Osteoblast (primary cell): ENCODE data around the gene WFDC9. TPM values are rescaled to one million over a fixed set of nuclear protein-coding genes. Genes with fewer than 3 reads are reported as not detected.
A peak's percentile ranks its signal among the peaks of the same experiment; 100 is the strongest.
"Not testable (repeated sequence)": the region's sequence is repeated elsewhere in the genome, so short reads cannot be mapped to it uniquely, and the experiment has no call there.

Experiments used
- DNase-seq: peaks from one replicate; pipeline ENCODE4 v3.0.0; 2011; ENCODE audit warnings: low spot score, mixed read lengths; ENCODE audit not compliant: insufficient read length; ENCODE audit errors: missing footprints
- H2AFZ ChIP-seq: 2 replicates; pipeline ENCODE4 v1.6.0; 2011; ENCODE audit warnings: mild to moderate bottlenecking, low read length
- H3K27ac ChIP-seq: 2 replicates; pipeline ENCODE4 v1.5.1; 2011; ENCODE audit warnings: mild to moderate bottlenecking, low read depth, low read length, moderate library complexity
- H3K27me3 ChIP-seq: 2 replicates; pipeline ENCODE4 v1.6.0; 2012; ENCODE audit warnings: mild to moderate bottlenecking, control low read depth, inconsistent platforms, low read length, moderate library complexity; ENCODE audit not compliant: insufficient read depth
- H3K36me3 ChIP-seq: 2 replicates; pipeline ENCODE4 v1.5.1; 2011; ENCODE audit warnings: mild to moderate bottlenecking, low read length, control low read depth, moderate library complexity; ENCODE audit not compliant: insufficient read depth
- H3K4me1 ChIP-seq: 2 replicates; pipeline ENCODE4 v1.5.1; 2011; ENCODE audit warnings: mild to moderate bottlenecking, low read length, control low read depth, moderate library complexity; ENCODE audit not compliant: insufficient read depth
- H3K4me2 ChIP-seq: 2 replicates; pipeline ENCODE4 v1.6.0; 2011; ENCODE audit warnings: mild to moderate bottlenecking, low read length; ENCODE audit not compliant: insufficient read depth
- H3K4me3 ChIP-seq: fragments of 200-600 bp; sonication (generic); 3 replicates; pipeline ENCODE4 v1.5.1; 2012; ENCODE audit warnings: mild to moderate bottlenecking, low read length, inconsistent platforms; ENCODE audit not compliant: insufficient read depth
- H3K79me2 ChIP-seq: 2 replicates; pipeline ENCODE4 v1.6.0; 2012; ENCODE audit warnings: mild to moderate bottlenecking, low read length, control low read depth, inconsistent platforms; ENCODE audit not compliant: insufficient read depth
- H3K9me3 ChIP-seq: 2 replicates; pipeline ENCODE4 v1.5.1; 2011; ENCODE audit warnings: low read depth, low read length, control low read depth
- H4K20me1 ChIP-seq: 2 replicates; pipeline ENCODE4 v1.6.0; 2012; ENCODE audit warnings: mild to moderate bottlenecking, low read length, control low read depth; ENCODE audit not compliant: insufficient read depth
- total RNA-seq: library from RNA; depleted of rRNA; stranded (reverse); fragments of >200 nt; gene quantifications from 2 replicates; pipeline ENCODE4 v1.2.3, GENCODE V29; 2012
- TF ChIP-seq, protein P1 (sequence below): IDR thresholded peaks from 2 replicates; pipeline ENCODE4 v1.5.1; 2011; ENCODE audit warnings: mild to moderate bottlenecking, low read depth, low read length, moderate library complexity; ENCODE audit errors: extremely low read depth

WFDC9 gene
- total RNA-seq, 1 donor, result not detected

DNA sequence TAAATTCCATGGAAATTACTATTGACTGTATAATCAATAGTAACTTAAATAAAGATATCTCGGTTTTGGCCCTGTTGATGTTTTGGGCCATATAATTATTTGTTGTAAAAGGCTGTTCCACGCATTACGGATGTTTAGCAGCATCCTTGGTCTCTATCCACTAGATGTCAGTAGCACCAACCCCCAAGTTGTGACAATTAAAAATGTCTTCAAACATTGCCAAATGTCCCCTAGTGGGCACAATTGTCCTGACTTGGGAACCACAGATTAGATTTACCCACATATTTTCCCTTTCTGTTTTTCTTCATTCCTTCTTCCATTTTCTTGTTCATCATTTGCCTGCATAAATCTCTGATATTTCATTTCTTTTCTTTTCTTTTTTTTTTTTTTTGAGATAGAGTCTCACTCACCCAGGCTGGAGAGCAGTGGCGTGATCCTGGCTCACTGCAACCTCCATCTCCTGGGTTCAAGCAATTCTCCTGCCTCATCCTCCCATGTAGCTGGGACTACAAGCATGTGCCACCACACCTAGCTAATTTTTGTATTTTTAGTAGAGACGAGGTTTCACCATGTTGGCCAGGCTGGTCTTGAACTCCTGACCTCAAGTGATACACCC lies 38.4 kb downstream of the WFDC9 start:
- DNase-seq, result peak; percentile 65
- no peaks in the 10 kb centered on the region for H3K9me3 ChIP-seq
- H3K4me2 ChIP-seq, result no peak overlapping the region
- no peaks in the 10 kb centered on the region for H3K4me1 ChIP-seq
- H3K27me3 ChIP-seq, result peaks cover 10% of the 10 kb centered on the region
- H3K79me2 ChIP-seq, result no peaks in the 10 kb centered on the region
- TF ChIP-seq, protein P1, sequence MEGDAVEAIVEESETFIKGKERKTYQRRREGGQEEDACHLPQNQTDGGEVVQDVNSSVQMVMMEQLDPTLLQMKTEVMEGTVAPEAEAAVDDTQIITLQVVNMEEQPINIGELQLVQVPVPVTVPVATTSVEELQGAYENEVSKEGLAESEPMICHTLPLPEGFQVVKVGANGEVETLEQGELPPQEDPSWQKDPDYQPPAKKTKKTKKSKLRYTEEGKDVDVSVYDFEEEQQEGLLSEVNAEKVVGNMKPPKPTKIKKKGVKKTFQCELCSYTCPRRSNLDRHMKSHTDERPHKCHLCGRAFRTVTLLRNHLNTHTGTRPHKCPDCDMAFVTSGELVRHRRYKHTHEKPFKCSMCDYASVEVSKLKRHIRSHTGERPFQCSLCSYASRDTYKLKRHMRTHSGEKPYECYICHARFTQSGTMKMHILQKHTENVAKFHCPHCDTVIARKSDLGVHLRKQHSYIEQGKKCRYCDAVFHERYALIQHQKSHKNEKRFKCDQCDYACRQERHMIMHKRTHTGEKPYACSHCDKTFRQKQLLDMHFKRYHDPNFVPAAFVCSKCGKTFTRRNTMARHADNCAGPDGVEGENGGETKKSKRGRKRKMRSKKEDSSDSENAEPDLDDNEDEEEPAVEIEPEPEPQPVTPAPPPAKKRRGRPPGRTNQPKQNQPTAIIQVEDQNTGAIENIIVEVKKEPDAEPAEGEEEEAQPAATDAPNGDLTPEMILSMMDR, result peak; percentile 83
- H3K36me3 ChIP-seq, result no peaks in the 10 kb centered on the region
- H3K4me3 ChIP-seq, result no peak overlapping the region
- H2AFZ ChIP-seq, result no peak overlapping the region
- no peaks in the 10 kb centered on the region for H4K20me1 ChIP-seq
- no peak overlapping the region for H3K27ac ChIP-seq

DNA sequence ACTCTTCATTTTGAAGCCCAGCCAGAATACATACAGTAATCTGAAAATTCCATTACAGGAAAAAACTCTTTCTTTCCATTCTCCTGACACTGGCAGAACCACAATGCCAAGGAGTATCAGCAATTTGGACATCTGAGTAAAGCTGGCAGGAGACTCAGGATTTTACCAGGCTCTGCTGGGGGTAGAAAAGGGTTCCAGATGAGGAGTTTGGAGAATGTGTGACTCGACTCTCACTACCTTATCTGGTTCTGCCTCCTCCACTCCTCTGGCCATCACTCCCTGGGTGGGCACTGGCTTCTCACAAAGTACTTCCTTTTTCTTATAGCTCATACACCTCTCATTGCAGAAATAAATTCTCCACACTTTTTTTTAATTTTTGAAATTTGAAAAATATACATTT lies 41.4 kb downstream of the WFDC9 start:
- Histone ChIP-seq H2AFZ (no peak overlapping the region), H4K20me1 (no peaks in the 10 kb centered on the region), H3K4me1 (no peaks in the 10 kb centered on the region), H3K27ac (no peak overlapping the region), H3K36me3 (no peaks in the 10 kb centered on the region), H3K79me2 (no peaks in the 10 kb centered on the region), H3K4me2 (no peak overlapping the region), H3K9me3 (no peaks in the 10 kb centered on the region), H3K27me3 (no peaks in the 10 kb centered on the region), H3K4me3 (no peak overlapping the region)
- DNase-seq, result no peak
- TF ChIP-seq, protein P1, result no peak

DNA sequence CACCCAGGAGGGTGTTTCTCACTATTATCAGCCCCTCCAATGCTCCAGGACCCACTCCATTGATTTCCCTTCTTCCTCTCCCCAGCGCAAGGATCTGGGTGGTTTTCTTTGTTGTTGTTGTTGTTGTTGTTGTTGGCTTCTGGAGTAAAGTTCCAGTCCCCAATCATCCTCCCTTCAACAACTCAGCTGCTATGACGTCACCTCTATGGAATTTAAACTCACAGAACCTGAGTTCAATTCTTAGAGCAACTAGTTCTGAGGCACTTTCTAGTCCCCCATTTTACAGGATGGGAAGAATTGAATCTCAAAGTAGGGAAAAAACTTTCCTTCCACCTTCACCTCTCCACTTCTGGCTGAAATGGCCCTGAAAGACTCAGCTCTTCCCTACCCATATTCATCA lies 42.3 kb downstream of the WFDC9 start:
- TF ChIP-seq, protein P1, result no peak
- DNase-seq, result no peak
- Histone ChIP-seq H3K9me3 (no peaks in the 10 kb centered on the region), H3K36me3 (no peaks in the 10 kb centered on the region), H3K79me2 (no peaks in the 10 kb centered on the region), H4K20me1 (no peaks in the 10 kb centered on the region), H3K27me3 (no peaks in the 10 kb centered on the region), H3K27ac (no peak overlapping the region), H3K4me1 (no peaks in the 10 kb centered on the region), H2AFZ (no peak overlapping the region), H3K4me3 (no peak overlapping the region), H3K4me2 (no peak overlapping the region)

DNA sequence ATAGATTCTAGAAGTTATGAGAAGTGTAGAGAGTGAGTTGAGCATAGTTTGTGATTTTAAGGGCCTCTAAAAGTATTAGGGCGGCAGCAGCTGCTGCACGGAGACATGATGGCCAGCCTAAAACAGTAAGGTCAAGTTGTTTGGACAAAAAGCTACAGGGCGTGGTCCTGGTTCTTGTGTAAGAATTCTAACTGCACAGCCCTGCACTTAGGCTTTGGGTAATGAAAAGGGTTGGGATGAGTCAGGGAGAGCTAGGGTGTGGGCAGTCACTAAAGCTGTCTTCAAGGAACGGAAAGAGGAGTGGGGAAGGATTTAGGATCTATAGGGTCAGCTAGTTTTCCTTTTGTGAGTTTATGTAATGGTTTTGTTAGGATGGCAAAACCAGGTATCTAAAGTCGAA lies 45.1 kb downstream of the WFDC9 start:
- DNase-seq, H4K20me1 ChIP-seq, H3K9me3 ChIP-seq, H2AFZ ChIP-seq, H3K27ac ChIP-seq, H3K79me2 ChIP-seq, H3K4me3 ChIP-seq, H3K36me3 ChIP-seq, H3K27me3 ChIP-seq, H3K4me2 ChIP-seq, H3K4me1 ChIP-seq: not testable (repeated sequence)

DNA sequence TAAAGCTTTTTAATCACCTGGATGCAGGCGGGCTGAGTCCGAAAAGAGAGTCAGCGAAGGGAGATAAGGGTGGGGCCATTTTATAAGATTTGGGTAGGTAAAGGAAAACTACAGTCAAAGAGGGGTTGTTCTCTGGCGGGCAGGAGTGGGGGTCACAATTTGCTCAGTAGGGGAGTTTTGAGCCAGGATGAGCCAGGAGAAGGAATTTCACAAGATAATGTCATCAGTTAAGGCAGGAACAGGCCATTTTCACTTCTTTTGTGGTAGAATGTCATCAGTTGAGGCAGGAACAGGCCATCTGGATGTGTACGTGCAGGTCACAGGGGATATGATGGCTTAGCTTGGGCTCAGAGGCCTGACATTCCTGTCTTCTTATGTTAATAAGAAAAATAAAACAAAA lies 46.8 kb downstream of the WFDC9 start:
- H3K4me1 ChIP-seq, H3K36me3 ChIP-seq, H2AFZ ChIP-seq, DNase-seq, H3K27ac ChIP-seq, H3K4me3 ChIP-seq, H4K20me1 ChIP-seq, H3K9me3 ChIP-seq, H3K27me3 ChIP-seq, H3K4me2 ChIP-seq, H3K79me2 ChIP-seq: not testable (repeated sequence)
